ENCODE measurements around the gene RAI1.
"Not testable (repeated sequence)": the region's sequence is repeated elsewhere in the genome, so short reads cannot be mapped to it uniquely, and the experiment has no call there.

Gene RAI1

DNA sequence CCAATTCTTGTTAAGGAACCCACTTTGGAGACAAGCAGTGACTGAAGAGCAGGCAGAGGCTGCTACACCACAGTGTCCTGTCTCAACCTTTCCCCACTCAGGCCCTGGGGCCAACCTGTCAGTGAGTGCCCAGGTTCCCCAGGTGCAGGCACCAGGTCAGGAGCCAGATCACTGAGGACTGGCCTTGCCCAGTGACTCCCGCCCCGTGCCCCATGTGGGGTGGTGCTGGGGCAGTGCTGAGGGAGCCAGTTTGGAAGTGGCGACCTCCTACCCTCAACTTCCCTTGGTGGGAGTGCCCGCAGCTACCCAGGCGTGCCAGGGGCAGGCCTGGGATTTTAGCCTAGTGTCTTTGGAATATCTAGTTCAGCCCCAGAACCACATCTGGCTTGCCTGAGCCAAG, 126.2 kb downstream of the RAI1 start:
- no peak for DNase-seq

DNA sequence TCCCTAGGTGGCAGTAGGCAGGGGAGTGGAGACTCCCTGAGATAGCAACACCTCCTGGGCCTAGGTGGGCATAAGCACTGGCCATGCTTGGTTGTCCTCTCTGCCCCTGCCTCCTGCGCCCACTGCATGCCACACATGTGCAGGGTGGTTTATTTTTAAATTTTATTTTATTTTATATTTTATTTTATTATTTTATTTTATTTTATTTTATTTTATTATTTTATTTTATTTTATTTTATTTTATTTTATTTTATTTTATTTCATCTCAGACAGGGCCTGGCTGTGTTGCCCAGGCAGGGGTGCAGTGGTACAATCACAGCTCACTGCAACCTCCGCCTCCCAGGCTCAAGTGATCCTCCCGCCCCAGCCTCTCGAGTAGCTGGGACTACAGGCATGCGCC, 126.9 kb downstream of the RAI1 start:
- DNase-seq, result not testable (repeated sequence)

DNA sequence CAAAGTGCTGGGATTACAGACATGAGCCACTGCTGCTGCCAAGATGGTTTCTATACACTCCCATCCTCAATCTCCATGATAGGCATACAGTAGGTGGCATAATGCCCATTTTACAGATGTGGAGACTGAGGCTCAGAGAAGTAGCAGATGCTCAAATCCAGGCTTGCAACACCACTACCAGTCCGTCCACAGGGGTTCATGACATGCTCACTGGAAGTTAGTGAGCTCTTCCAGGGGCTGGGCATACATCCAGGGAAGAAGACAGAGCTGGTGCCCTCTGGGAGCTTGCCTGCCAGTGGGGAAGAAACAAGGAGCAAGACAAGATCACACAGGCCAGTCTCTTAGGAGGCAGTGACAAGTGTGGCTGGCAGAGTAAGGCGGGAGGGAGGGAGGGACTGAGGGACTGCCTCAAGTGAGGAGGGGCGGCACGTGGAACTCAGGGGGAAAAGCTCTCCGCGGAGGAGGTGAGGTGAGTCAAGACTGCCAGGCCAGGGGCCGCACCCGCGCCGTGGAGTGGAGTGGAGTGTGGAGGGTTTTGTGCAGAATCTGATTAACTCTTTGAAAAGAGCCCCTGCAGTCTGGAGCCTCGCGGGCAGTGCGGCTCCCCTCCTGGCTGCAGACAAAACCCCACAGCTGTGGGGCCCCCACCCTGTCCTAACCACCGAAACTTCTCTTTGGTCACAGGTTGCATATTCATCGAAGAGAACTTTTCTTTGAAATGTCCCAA, 127.6 kb downstream of the RAI1 start:
- no peak for DNase-seq

DNA sequence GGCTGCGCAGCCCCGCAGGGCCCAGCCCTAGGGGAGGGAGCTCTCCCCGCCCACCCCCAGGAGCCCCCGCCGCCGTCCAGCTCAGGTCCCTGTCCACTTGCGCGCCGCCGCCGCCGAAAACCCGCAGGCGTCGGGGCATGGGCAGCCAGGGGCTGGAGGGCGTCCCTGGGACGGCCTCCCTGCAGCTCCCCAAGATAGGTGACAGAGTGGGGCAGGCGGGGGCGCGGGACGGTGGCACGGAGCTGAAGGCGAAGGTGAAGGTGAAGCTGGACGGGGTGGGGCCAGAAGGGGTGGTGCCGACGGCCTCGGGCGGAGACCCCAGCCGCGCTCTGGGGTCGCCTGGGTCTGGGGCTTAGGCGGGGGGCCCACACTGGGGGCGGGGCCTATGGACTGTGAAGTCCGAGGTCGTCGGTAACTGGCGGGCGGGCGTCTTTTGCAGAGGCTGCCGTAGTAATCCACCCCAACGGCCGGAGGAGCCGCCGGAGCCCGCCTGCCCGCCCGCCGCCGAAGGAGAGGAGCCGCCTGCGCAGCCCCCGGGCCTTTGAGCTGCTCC, 128.3 kb downstream of the RAI1 start:
- DNase-seq, result no peak

DNA sequence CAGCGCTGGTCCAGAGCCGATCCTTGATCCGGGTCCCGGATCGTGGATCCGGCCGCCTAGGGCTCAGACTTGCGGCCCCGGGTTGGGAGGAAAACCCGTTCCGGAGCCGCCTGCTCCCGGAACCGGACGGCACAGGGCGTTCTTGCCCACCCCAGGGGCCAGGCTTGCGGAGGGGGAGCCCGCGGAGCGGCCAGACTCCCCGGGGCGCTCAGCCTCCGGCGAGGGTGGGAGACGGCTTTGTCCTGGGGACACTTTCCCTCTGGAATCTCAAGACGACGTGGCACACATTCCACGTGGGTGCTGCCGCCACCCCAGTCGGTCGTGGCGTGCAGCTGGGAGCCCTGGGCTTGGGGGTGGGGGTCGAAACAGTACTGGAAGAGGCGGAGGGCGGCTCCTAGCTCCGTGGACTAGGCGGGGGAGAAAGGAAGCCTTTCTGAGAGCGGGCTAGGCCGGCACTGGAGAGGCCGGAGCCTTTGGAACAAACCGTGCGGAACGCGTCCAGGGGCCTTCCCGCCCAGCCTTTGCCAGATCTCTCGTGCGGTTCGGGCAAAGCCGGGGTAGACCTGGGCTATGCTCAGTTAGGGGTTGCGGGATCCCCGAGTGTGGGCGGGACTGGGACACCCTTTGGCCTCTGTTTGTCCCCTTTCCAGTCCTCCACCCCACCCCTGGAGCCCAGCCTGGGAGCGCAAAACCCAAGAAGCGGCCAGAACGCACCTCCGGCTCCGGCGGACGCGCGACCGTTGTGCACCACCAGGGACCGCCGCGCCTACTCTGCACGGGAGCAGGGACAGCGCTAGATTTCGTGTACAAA, 129.0 kb downstream of the RAI1 start:
- DNase-seq, result no peak

DNA sequence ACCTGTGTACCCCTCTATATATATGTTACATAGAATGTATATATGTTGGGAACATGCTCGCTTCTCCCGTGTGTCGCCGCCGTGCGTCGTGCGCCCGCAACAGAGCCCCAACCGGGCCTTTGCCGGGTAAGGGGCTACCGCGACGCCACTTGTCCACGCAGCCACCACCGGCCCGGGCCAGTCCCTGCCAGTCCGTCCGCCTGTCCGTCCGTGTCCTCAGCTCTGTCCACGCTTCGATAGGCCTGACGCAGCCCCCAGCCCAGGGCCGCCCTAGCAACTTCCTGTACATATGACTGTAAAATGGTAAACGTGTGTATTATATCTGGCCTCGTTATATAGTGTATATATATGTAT, 129.6 kb downstream of the RAI1 start:
- no peak for DNase-seq

DNA sequence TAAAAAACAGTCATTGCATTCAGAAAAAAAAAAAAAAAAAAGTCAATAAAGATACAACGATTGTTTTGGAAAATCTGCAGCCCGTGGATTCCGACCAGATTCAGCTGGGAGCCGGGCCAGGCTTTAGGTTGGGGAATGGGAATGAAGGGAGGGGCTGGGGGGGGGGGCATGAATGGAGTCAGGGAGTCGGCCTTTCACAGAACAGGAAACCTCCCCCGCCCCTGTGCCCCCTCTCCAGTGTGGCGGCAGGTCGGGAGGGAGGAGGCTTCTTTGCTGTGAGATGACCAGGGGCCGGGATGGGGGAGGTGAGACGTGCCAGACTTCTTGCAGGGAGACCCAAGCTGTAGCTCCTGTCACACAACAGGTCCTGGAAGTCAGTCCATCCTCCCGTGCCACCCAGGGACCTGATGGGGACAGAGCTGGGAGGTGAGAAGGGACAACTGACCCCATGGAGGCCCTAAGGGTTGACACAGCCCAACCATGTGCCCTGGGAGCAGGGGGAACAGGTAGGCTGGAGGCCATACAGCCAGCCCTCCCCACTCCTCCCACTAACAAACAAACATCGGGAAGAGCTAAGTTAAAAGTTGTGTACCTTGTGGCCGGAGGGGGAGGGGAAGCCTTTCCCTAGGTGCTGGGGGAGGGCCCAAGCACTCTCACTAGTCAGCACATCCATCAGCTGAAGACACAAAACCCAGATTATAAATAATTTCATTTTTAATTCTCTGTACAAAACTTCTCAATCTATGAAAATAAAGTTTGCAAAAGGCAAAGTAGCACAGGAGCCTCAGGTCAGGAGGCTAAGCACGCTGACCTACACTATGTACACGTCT, 130.3 kb downstream of the RAI1 start:
- no peak for DNase-seq

DNA sequence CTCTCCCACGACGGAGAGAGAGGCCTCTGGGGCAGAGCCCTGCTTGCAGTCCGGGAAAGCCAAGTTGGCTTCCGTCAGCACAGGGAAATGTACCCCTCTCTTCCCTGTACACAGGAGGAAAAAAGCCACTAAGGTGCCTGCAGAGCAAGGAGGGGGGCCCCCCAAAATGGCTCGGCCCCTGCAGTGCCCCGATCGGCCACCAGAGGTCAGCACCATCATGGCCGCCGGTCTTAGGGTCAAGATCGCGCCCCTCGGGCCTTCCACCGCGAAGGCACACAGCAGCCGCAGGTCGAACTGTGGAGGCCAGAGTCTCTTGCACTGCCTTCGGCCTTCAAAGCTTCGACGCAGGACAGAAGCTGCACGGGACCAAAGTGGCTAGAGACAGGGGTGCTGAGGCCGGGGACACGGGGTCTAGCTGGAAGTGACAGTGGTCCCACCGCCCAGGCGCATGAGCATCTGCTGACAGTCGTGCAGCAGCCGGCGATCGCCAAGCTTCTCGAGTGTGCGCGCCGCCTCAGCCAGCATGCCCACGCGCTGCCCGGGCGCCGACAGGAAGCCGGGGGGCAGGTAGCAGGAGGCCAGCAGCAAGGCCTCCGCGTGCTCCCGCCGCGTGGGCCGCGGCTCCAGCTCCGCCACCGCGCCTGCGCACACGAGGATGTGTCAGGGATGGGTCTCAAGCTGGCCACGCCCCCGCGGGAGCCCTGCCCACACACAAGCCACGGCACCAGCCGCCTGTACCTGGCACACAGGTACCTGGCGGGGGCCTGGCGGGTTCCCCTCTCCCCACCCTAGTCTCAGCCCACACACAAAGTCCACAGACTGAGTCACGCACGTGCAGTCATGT, 131.2 kb downstream of the RAI1 start:
- peak; percentile 65 to 68 for DNase-seq

DNA sequence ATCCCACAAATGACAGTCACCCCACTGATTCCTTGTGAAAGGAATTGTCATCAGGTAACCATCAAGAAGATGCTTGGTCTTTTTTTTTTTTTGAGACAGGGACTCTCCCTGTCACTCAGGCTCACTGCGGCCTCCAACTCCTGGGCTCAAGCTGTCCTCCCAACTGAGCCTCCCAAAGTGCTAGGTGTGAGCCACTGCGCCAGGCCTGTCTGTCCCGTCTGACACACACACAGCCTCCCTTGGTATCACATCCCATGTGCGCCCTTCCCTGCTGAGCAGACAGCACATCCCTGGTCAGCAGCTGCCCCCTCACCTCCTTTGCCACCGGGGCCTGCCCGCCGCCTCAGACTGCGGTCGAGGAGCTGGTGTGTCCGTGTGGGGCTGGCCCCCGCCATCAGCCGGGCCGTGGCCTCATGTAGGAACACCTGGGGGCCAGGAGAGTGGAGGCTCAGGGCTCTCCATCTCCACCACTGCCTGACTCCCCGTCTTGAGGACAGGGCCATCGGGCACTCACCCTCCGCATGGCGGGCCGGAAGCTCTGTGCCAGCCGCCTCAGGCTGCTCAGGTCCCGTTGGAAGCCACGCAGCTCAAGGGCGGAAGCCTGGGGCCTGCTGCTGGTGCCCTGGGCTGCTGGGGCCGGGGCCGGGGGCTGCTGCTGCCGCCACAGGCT, 131.9 kb downstream of the RAI1 start:
- no peak for DNase-seq

DNA sequence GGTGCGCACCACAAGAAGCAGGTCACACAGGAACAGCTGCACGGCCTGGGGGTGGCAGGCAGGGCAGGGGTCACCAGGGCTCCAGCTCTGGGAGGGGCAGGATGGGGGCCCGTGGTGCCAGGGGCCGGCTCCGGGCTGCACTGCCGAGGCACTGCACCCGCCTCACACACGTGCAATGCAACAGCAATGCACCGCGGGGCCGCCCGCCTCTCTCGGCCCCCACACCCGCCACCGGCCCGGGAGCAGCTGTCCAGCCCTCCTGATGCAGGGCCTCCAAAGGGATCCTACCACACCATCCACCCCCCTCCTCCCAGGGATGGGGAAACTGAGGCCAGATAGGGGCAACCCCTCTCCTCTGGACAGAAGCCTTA, 132.5 kb downstream of the RAI1 start:
- DNase-seq, result no peak

DNA sequence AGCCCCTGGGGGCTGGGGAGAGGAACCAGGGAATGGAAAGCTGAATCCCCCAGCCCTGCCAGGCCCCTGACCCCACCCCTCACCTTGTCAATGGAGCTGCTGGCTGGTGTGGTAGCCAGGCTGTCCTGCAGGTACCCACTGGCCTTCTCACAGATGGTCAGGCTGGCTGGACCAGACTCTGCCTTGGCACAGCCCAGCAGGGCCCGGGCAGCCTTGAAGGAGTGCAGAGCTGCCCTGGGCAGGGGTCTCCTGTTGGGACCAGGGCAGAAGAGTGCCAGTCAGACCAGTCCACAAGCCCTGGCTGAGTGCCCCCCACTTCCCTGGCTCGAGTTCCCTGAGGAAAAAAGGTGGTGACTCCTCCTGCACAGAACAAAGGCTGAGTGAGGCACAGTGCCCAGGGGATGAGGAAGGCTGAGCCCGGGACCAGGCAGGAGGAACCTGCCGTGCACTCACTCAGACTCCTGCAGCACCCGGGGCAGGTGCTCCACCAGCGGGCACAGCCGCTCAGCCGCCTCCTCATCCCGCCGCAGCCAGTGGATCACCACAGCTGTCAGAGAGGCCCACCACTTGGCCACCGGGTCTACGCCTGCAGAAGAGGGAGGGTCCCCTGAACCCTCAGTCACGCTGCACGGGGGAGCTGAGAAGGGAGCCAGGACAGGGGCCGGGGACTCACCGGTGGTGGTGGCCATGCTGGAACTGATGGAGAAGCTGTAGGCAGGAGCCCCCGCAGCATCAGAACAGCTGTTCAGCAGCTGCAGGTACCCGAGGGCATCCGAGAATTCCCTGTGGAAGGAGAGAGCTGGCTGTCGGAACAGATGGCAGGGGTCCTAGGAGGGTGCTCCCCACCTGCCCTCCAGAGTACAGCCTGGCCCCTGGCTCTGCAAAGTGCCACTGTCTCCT, 133.2 kb downstream of the RAI1 start:
- DNase-seq, result no peak

DNA sequence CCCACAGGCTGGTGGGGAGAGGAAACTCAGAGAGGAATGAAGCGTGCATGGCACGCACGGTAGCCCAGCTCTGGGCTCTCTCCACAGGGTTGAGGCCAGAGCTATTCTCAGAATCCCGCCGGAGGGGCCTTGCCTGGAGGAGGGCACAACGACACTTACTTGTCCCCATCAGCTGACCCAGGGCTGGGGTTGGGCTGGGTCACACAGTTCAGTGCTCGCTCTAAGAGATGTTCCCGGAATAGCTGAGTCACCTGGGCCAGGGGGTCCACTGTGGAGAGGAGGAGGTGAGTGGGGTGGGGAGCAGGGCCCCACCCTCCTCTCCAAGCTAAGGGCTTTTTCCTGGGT, 133.8 kb downstream of the RAI1 start:
- DNase-seq, result no peak

DNA sequence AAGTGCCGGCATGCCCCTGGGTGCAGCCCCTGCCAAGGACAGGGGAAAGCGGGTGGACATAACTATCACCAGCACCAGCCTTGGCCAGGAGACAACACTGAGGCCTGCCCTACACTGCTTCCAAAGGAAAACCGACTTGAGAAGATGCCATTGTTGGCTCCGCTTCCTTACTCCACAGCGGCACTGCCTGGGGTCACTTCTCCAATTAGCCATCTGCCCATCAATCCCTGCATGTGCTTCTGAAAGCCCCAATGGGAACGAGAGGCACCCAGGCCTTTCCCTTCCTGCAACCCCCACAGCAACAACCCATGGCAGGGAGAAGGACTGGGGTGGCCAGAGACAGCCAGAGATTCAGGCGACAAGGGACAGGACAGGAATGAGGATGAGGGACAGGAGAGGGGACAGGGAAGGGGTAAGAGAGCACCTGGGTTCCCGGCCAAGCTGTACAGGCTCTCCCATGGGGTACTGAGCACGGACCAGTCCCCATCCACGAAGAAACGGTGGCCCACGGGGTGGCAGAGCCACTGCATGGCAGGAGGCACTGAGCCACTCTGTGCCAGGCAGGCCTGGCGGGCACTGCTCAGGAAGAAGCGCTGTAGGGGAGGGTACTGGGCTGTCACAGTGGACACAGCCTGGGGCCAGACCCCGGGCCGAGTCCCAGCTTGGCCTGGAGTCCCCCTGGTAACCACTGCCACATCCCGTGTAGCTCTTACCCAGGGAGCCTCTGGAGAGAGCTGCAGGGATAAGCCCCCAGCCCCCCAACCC, 134.4 kb downstream of the RAI1 start:
- no peak for DNase-seq

DNA sequence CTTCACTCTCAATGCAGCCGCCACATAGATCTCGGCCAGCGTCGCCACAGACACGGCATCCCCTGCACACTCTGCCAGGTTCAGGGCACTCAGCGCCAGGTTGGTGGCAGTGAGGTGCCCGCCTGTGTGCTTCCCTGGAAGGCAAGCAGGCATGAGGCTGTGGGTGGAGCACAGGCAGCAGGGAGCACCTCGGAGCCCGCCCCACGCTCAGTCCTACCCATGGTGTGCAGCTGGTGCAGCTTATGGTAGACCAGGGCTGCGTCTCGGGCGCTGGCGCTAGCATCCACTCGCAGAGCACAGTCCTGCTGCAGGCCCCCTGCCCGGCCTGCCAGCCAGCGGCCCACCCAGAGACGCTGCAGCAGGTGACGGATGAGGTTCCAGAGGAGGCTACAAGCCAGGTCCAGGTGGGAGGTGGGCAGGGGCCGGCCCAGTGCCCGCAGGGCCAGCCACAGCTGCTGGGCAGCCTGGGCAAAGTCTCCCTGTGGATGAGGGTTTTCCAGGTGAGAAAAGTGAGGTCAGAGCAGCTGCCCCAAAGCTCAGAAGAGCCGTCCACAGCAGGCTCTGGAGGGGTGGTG, 135.1 kb downstream of the RAI1 start:
- no peak for DNase-seq

DNA sequence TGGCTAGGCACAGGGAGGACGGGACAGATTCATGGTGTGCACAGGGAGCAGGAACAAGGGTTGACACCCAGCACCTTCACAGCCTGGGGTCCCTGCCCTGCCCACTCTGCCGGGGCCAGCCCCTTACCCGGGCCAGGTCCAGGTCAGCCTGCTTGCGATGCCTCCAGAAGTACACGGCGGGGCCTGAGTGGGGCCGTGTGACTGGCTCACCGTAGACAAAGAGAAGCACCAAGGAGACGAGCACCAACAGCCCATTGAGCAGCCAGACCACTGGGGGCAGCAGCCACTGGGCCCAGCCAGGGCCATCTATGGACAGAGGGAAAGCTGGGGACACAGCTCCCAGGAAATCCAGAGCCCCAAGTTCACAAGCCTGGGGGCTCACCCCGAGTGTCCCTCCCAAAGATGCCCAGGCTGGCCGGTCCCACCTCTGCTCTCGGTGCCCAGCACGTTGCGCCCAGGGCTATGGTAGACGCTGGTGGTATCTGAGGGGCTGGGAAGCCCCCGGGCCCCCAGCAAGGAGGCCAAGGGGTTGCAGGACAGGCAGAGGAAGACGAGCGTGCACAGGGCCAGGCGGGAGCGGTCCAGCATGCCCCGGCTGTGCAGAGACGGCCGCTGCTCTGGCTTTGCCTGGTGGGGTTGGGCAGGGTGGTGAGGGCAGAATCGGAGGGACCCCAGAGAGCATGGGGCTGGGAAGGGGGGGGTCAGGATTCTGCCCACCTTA, 135.7 kb downstream of the RAI1 start:
- no peak for DNase-seq

DNA sequence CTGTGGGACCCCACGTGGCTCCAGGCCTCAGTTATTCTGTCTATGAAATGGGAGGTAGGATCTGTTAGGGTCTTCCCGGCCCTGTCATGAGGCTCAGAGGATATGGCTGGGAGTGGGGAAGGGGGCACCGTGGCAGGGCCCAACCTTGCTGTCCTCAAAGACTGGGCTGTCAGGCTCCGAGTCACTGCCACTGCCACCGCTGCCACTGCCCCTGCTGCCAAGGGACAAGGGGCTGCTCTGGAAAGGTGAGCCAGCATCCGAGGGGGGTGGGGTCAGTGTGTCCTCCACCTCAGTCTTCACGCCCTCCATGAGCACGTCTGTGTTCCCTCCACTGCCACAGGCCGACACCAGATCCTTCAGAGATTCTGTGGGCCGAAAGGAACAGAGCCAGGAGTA, 136.3 kb downstream of the RAI1 start:
- no peak for DNase-seq

DNA sequence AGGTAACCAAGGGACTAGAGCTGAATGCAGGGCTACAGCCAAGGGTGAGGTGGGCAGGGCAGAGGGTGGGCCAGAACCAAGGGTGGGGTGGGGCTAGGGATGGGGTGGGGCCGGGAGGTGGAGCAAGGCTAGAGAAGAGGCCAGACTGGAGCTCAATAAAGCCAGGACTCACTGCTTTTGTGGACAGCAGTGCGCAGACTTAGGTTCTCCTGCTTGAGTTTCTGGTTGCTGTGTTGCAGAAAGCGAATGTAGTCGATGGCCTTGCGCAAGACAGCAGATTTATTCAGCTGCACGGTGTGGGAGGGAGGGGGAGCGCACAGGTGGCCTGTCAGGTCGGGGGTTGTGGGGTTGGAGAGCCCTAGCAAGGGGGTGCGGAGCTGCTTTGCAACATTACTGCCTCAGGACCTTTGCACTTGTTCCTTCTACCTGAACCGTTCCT, 136.8 kb downstream of the RAI1 start:
- DNase-seq, result no peak

DNA sequence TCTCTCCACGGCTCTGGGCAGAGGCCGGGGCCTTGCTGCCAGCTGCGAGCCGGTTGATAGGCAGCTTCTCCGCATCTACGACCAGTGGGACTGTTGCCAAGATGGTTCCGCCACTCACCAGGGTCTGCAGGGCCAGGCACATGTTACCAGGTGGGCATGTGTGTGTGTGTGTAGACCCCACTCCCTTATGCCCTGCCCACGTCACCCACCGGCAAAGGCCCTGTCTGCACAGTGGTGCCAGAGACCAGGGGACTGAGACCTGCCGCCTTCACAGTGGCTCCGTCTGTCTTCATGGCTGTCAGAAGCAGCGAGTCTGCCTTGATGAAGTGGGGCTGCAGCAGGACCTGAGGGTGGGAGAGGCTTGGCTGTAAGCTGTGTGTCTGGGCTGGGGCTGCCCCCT, 137.9 kb downstream of the RAI1 start:
- no peak for DNase-seq

DNA sequence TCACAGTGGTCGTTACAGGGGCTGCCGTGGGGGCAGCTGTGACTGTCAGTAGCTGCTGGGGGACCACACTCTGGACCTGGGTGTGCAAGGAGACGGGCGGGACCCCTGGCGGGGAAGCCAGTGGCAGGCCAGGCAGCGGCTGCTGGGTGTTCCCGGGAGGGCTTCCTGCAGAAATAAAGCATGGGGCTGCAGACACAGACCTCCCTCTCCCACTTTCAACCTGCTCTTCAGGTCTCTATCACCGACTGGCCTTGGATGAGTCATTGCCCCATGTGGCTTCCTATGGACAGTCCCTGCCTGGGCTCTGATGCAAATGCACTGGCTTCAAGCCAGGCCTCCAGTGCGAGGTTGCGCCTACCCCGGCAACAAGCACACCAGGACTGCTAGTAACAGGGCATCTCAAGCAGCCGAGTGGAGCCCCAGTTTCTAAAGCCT, 138.3 kb downstream of the RAI1 start:
- DNase-seq, result peak; percentile 68 to 74

Measured in stimulated activated CD4-positive, alpha-beta T cell treated with anti-CD3 and anti-CD28 coated beads, Interleukin-2, amount 100 ng/mL, for 48 hours (primary cell).